AG09319 (cell line): Measurements from ENCODE around the gene RTN4RL1.

Source experiments
- DNase-seq: peaks from one replicate; pipeline ENCODE4 v3.0.0-alpha.2; 2010; ENCODE audit warnings: low read depth; ENCODE audit errors: extremely low read depth
- CTCF ChIP-seq: IDR thresholded peaks from 2 replicates; pipeline ENCODE4 v1.5.1; 2011; ENCODE audit warnings: low read depth, mild to moderate bottlenecking, inconsistent platforms, low read length, moderate library complexity

RTN4RL1 gene

GRCh38 chr17:2034157-2034556, 9.0 kb upstream of the RTN4RL1 start:
- DNase-seq, result no peak
- no peak for TF ChIP-seq CTCF

DNA sequence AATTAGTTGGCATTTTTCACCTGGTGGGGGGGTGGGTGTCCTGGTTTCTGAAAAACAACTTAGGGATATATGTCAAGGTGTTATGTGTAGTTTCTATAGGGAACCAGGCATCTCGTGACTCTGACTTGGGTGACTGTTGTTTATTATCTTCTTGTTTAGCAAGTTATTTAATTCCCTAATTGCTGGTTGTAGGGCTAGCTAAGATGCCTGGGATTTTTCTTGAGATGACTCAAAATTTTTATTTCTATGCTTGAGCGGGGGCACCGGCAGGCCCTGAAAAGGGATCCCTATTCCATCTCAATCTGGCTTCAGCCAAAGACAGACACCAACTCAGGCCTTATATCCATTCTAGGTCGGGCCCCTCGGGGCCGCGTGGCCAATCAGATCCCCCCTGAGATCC, 8.0 kb upstream of the RTN4RL1 start:
- TF ChIP-seq CTCF, result no peak
- DNase-seq, result no peak

DNA sequence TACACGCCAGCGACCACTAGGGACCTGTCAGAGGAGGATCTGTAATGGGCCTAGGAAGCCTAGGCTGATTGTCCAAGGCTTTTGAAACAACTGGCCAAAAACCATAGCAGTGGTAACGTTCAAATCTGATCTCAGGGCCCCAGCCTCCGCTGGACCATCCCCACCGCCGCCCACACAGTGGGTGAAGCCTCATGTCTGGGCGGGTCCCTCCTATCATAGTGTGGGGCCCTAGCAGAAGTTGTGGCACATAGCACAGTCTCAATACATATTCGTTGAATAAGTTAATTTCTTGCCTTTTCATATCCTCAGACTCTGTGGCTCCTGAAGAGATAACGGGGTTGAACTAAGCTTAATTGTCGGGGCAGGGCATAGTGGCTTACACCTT, 5.6 kb upstream of the RTN4RL1 start:
- TF ChIP-seq CTCF, result peak; percentile 63
- DNase-seq, result no peak

DNA sequence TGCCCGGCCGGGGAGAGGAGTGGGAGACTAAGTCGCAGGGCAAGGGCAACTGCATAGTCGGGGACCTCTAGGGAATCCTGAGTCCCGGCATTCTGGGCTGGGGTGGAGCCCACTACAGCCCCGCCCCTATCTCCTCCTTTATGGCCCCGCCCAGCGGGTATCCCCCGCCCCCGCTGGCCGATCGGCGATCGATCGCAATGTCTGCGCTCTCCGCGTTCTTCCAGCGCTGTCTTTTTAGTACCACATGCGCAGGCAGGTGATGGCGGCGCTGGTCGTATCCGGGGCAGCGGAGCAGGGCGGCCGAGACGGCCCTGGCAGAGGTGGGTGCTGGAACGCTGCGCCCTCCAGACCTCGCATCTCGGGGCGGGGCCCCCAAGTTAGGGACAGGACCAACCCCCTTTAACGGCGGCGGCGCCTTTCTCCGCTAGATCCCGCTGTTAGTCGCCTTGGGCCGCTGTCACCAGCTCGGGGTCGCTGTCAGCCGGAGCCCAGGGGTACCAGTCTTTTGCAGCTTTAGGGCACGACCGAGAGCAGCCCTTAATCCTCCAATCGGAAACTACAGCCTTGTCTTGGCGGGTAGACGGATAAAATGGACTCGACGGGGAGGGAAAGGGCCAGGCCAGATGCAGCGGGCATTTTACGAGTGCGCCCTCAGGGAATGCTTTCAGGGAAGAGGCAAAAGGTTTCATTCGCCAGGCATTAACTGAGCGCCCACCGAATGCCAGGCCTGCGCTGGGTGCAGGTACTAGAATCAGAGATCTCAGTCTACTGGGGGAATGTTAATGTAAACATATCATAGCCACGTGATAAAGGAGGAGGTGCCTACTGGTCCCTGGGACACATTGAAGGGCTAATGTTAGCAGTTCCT, 5.0 kb upstream of the RTN4RL1 start, which contains the start of gene DPH1:
TSS of gene DPH1 (plus strand) at position 243 of the 868 bp plus-strand sequence. CDS start at position 260, 17 bp downstream.
- no peak for TF ChIP-seq CTCF
- peak; percentile 71 for DNase-seq

DNA sequence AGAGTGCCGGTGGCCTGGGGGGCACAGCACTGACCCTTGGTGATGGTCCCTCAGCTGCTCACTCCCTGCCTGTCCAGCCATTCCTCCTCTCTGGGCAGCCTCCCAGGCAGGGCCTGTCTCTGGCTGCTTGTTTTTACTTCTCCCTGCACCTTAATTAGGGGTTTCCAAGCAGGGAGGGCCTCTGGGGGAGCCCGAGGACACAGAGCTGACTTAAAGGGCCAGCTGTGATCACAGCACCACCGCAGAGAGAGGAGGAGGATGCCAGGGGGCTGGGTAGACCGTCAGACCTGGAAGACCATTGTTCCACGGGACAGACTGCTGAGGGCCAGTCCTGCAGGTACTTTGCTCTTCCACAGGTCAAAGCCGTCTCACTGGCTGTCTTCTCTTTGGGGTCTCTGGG, 3.6 kb upstream of the RTN4RL1 start:
- no peak for TF ChIP-seq CTCF
- DNase-seq, result no peak

- DNase-seq, result no peak
- TF ChIP-seq CTCF, result no peak
Observed at GRCh38 chr17:2028234-2028614, 3.1 kb upstream of the RTN4RL1 start.

GRCh38 chr17:2027528-2028233, 2.5 kb upstream of the RTN4RL1 start:
- no peak for TF ChIP-seq CTCF
- no peak for DNase-seq
